Tibial nerve (tissue), 4 donors: ENCODE measurements around the gene B4GALT5.
"Not testable (repeated sequence)": the region's sequence is repeated elsewhere in the genome, so short reads cannot be mapped to it uniquely, and the experiment has no call there.

Source experiments
- EP300 ChIP-seq, 2 donors: sonication (generic); formaldehyde crosslinking; IDR thresholded peaks; one replicate each; pipeline ENCODE4 v1.6.1; 2017; ENCODE audit warnings: antibody characterized with exemption in 2 of 2, mild to moderate bottlenecking in 1 of 2
- POLR2A ChIP-seq, 2 donors: fragments of 450-650 bp; IDR thresholded peaks; one replicate each; pipeline ENCODE4 v1.6.1; 2017; ENCODE audit warnings: antibody characterized with exemption in 2 of 2, mild to moderate bottlenecking in 2 of 2, moderate library complexity in 2 of 2
- TF ChIP-seq, protein P1 (sequence below), 5 experiments: fragments of 200-600 bp in 3 of 5; fragments of 450-650 bp in 2 of 5; sonication (generic) in 3 of 5; IDR thresholded peaks; one replicate each; pipeline ENCODE4 v1.5.1; 2016 to 2019; ENCODE audit warnings: antibody characterized with exemption in 5 of 5, mild to moderate bottlenecking in 3 of 5, moderate library complexity in 2 of 5

GRCh38 chr20:49668878-49669195, 44.8 kb downstream of the B4GALT5 start:
- TF ChIP-seq, protein P1, sequence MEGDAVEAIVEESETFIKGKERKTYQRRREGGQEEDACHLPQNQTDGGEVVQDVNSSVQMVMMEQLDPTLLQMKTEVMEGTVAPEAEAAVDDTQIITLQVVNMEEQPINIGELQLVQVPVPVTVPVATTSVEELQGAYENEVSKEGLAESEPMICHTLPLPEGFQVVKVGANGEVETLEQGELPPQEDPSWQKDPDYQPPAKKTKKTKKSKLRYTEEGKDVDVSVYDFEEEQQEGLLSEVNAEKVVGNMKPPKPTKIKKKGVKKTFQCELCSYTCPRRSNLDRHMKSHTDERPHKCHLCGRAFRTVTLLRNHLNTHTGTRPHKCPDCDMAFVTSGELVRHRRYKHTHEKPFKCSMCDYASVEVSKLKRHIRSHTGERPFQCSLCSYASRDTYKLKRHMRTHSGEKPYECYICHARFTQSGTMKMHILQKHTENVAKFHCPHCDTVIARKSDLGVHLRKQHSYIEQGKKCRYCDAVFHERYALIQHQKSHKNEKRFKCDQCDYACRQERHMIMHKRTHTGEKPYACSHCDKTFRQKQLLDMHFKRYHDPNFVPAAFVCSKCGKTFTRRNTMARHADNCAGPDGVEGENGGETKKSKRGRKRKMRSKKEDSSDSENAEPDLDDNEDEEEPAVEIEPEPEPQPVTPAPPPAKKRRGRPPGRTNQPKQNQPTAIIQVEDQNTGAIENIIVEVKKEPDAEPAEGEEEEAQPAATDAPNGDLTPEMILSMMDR (IDR thresholded peaks at IDR 0.05), result not testable (repeated sequence)
- not testable (repeated sequence) for TF ChIP-seq EP300, POLR2A (IDR thresholded peaks at IDR 0.05)
